ENCODE data around the gene KLHL36. TPM values are rescaled to one million over a fixed set of nuclear protein-coding genes. Genes with fewer than 3 reads are reported as not detected.

Gene KLHL36
- total and polyA plus RNA-seq, 9 of the 15 experiments (the other 6 are each of a cell fraction or from before 2014, with no cell fraction given) = 2.1 to 51.2 (median 18.5) TPM

DNA sequence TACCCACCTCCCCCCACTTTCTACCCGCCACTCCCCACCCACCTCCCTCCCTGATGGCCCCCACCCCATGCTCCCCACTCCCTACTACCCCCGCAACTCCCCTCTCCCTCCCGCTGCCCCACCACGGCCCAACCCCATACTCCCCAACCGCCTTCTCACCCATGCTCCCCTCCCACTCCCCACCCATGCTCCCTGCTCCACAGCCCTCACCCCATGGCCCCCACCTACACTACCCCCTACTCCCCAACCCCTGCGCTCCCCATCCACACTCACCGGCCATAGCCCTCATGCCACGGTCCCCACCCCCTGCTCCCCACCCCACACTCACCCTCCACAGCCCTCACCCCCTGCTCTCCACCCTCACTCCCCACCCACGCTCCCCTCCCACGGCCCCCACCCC lies 44.4 kb upstream of the KLHL36 start (continued):
- TF ChIP-seq BACH1 (tag; IDR thresholded peaks at IDR 0.05) (no peak), SNRNP70 (optimal IDR thresholded peaks at IDR 0.05; ENCODE audit: low read depth, low read length) (no peak)
- TF ChIP-seq, protein P1, sequence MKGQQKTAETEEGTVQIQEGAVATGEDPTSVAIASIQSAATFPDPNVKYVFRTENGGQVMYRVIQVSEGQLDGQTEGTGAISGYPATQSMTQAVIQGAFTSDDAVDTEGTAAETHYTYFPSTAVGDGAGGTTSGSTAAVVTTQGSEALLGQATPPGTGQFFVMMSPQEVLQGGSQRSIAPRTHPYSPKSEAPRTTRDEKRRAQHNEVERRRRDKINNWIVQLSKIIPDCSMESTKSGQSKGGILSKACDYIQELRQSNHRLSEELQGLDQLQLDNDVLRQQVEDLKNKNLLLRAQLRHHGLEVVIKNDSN (CRISPR knock-in tag; IDR thresholded peaks at IDR 0.05) = no peak

DNA sequence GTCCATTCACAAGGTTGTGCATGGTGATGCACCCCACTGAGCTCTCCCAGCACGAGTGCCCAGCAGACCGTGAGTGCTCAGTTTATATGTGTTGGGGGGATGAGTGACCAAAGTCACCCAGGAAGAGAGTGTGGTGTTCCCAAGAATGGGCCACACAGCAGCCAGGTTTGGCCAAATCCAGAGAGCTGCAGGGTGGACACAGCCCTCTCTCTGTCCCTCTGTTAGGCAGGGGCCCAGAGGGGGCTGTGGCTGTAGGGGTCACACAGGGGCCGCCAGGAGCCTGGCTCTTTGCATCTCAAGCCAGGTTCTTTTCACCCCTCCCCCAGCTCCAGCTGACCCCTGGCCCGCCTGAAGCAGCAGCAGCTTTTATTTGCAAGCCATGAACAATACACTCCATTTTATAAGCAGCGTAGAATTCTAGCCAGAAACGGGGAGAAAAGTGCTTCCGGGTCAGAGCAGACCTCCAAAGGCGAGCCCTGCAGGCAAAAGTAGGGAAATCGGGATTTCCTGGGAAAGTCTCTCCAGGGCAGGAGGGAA lies 43.8 kb upstream of the KLHL36 start:
- DNase-seq (ENCODE audit: extremely low read depth in 1 of 4, low spot score in 3 of 4) (no peak), FAIRE-seq (no peak), ATAC-seq (no peak)
- H3K4me2 ChIP-seq (ENCODE audit: insufficient read depth, low read length) = no peak overlapping the region
- H3K9me3 ChIP-seq (replicated peaks; ENCODE audit: control insufficient read depth, insufficient read depth, low read depth, low read length) = peaks cover 3% of the 10 kb centered on the region; the same call in 1 of the 2 replicates
- ChIA-PET CTCF (ENCODE audit: low intra/inter-chr PET ratio) (no interaction called here), POLR2A (interaction anchor here (0.6 kb wide), 1 partner anchor 20 kb away, joined by 5 read pairs; no protein-coding TSS in a partner anchor)
- intact Hi-C loops (cut with micrococcal nuclease) (no loop called here), in situ Hi-C loops (cut with MboI) (no loop called here)
- no peak overlapping the region for H3K27ac ChIP-seq (ENCODE audit: extremely low read depth, low read depth, low read length)
- peaks cover 60 to 68% of the 10 kb centered on the region in 2 experiments for H3K4me1 ChIP-seq (replicated peaks in 1 of 2; ENCODE audit: control insufficient read depth in 2 of 2, insufficient read depth in 2 of 2, low read length in 2 of 2)
- no peaks in the 10 kb centered on the region for H3K9me1 ChIP-seq (ENCODE audit: control insufficient read depth, insufficient read depth, low read length)
- H3K27me3 ChIP-seq (ENCODE audit: control insufficient read depth in 2 of 2, insufficient read depth in 2 of 2, low read length in 2 of 2) = no peaks in the 10 kb centered on the region
- no peak overlapping the region for H2AFZ ChIP-seq (ENCODE audit: low read depth, low read length)
- 70% methylated on average over 9 of the region's 9 CpGs for WGBS (ENCODE audit: insufficient coverage, low coverage, missing lambda C conversion rate)
- peaks cover 14% of the 10 kb centered on the region; the same call in 2 of the 3 replicates for H3K36me3 ChIP-seq (ENCODE audit: control insufficient read depth, insufficient read depth, low read length)
- H4K20me1 ChIP-seq (replicated peaks; ENCODE audit: control insufficient read depth, insufficient read depth, low read length) = no peaks in the 10 kb centered on the region
- peak overlapping the region in 1 of 2 experiments; percentile 68; a peak in 2 of 4 replicates for H3K9ac ChIP-seq (ENCODE audit: insufficient read depth in 1 of 2, low read depth in 2 of 2, low read length in 2 of 2)
- no peak overlapping the region for H3K4me3 ChIP-seq
- peak; percentile 60 for TF ChIP-seq NR2C1 (IDR thresholded peaks at IDR 0.05)
- peak; percentile 40; the same call in 1 of the 2 replicates for TF ChIP-seq NR2C1 (tag; IDR thresholded peaks at IDR 0.05)
- no peak for TF ChIP-seq FOXJ3 (CRISPR knock-in tag; IDR thresholded peaks at IDR 0.05)
- TF ChIP-seq, protein P2, sequence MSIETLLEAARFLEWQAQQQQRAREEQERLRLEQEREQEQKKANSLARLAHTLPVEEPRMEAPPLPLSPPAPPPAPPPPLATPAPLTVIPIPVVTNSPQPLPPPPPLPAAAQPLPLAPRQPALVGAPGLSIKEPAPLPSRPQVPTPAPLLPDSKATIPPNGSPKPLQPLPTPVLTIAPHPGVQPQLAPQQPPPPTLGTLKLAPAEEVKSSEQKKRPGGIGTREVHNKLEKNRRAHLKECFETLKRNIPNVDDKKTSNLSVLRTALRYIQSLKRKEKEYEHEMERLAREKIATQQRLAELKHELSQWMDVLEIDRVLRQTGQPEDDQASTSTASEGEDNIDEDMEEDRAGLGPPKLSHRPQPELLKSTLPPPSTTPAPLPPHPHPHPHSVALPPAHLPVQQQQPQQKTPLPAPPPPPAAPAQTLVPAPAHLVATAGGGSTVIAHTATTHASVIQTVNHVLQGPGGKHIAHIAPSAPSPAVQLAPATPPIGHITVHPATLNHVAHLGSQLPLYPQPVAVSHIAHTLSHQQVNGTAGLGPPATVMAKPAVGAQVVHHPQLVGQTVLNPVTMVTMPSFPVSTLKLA (conservative IDR thresholded peaks at IDR 0.05) = no peak
- no peak for TF ChIP-seq ZNF124 (CRISPR knock-in tag; IDR thresholded peaks at IDR 0.05)
- TF ChIP-seq NFRKB (IDR thresholded peaks at IDR 0.05; ENCODE audit: low read depth) = no peak
- TF ChIP-seq ZBTB7A (IDR thresholded peaks at IDR 0.05; ENCODE audit: borderline replicate concordance, control insufficient read depth, low read depth, low read length) = peak; percentile 17; the same call in 1 of the 2 replicates
- no peak for TF ChIP-seq PURB (CRISPR knock-in tag; IDR thresholded peaks at IDR 0.05; ENCODE audit: low read depth)
- no peak for TF ChIP-seq TRIM24 (IDR thresholded peaks at IDR 0.05)
- TF ChIP-seq HDGF (IDR thresholded peaks at IDR 0.05) = no peak
- TF ChIP-seq, protein P3, sequence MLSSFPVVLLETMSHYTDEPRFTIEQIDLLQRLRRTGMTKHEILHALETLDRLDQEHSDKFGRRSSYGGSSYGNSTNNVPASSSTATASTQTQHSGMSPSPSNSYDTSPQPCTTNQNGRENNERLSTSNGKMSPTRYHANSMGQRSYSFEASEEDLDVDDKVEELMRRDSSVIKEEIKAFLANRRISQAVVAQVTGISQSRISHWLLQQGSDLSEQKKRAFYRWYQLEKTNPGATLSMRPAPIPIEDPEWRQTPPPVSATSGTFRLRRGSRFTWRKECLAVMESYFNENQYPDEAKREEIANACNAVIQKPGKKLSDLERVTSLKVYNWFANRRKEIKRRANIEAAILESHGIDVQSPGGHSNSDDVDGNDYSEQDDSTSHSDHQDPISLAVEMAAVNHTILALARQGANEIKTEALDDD (IDR thresholded peaks at IDR 0.05) = no peak
- BruUV-seq (replicated peaks) = no TSS peak
- H3K79me2 ChIP-seq (ENCODE audit: control insufficient read depth, insufficient read depth, low read length) = peaks cover 78% of the 10 kb centered on the region
